Endothelial cell of umbilical vein (primary cell): Measurements from ENCODE around the gene WDFY2. TPM values are rescaled to one million over a fixed set of nuclear protein-coding genes. Genes with fewer than 3 reads are reported as not detected.

Source experiments
- BruUV-seq: library from RNA; stranded (reverse); fragments of 400-500 nt; replicated peaks from 2 replicates; lab custom pipeline; 2021; lab: Mats Ljungman, UMichigan
- CTCF ChIA-PET: fragments of 300-600, 350-600 bp; sonication (Branson Sonifier 250); formaldehyde crosslinking; loops from one replicate; lab custom pipeline; 2021; ENCODE audit warnings: antibody characterized with exemption, inconsistent platforms; lab: Charles Lee
- POLR2A ChIA-PET: fragments of 300-600, 350-600 bp; sonication (Branson Sonifier 250); formaldehyde crosslinking; loops from one replicate; lab custom pipeline; 2021; ENCODE audit warnings: antibody characterized with exemption, inconsistent platforms; lab: Charles Lee
- DNase-seq: peaks from one replicate; pipeline ENCODE4 v3.0.0-alpha.2; 2011; ENCODE audit warnings: low read depth, low spot score
- FAIRE-seq: peaks from 2 replicates; lab custom pipeline; 2011; peaks lifted over from hg19 to GRCh38; lab: Jason Lieb, UNC
- H2AFZ ChIP-seq: 2 replicates; pipeline ENCODE4 v1.6.0; 2012; ENCODE audit warnings: low read depth, low read length, control low read depth, inconsistent platforms
- H3K27ac ChIP-seq: 2 replicates; pipeline ENCODE4 v1.5.1; 2011; ENCODE audit warnings: low read depth, mild to moderate bottlenecking, control low read depth, low read length, moderate library complexity; ENCODE audit not compliant: insufficient read depth
- H3K27me3 ChIP-seq, 2 experiments: 2 replicates each; pipeline versions ENCODE4 v1.6.0 to v1.6.1; 2011; ENCODE audit warnings: low read length in 2 of 2, mixed read lengths in 1 of 2; ENCODE audit not compliant: control insufficient read depth in 2 of 2, insufficient read depth in 2 of 2
- H3K36me3 ChIP-seq, 2 experiments: 2 replicates in 1 of 2; 3 replicates in 1 of 2; pipeline ENCODE4 v1.5.1; 2011; ENCODE audit warnings: low read length in 2 of 2, mild to moderate bottlenecking in 1 of 2, moderate library complexity in 1 of 2; ENCODE audit not compliant: control insufficient read depth in 2 of 2, insufficient read depth in 2 of 2; ENCODE audit errors: extremely low read depth in 1 of 2
- H3K4me1 ChIP-seq: 3 replicates; pipeline ENCODE4 v1.5.1; 2011; ENCODE audit warnings: mild to moderate bottlenecking, low read length; ENCODE audit not compliant: control insufficient read depth, insufficient read depth; ENCODE audit errors: extremely low read depth
- H3K4me2 ChIP-seq: 2 replicates; pipeline ENCODE4 v1.6.1; 2011; ENCODE audit warnings: low read length, control low read depth, mixed read lengths; ENCODE audit not compliant: insufficient read depth
- H3K4me3 ChIP-seq, 3 experiments: fragments of 200-600 bp in 1 of 3; sonication (generic), shearing (Covaris generic) in 1 of 3; replicated peaks in 1 of 3; 2 replicates each; pipeline ENCODE4 v1.5.1; 2011 to 2016; ENCODE audit warnings: control low read depth in 3 of 3, low read length in 3 of 3, mild to moderate bottlenecking in 2 of 3, inconsistent platforms in 1 of 3, low read depth in 1 of 3, moderate library complexity in 1 of 3; ENCODE audit not compliant: insufficient read depth in 1 of 3
- H3K79me2 ChIP-seq: 2 replicates; pipeline ENCODE4 v1.6.0; 2012; ENCODE audit warnings: low read length, inconsistent platforms; ENCODE audit not compliant: control insufficient read depth, insufficient read depth
- H3K9ac ChIP-seq: replicated peaks from 2 replicates; pipeline ENCODE3; 2011; ENCODE audit warnings: low read length, control low read depth; ENCODE audit not compliant: insufficient read depth; ENCODE audit errors: extremely low read depth
- H3K9me1 ChIP-seq: replicated peaks from 3 replicates; pipeline ENCODE4 v1.6.0; 2011; ENCODE audit warnings: mild to moderate bottlenecking, low read length; ENCODE audit not compliant: control insufficient read depth, insufficient read depth; ENCODE audit errors: extremely low read depth
- H3K9me3 ChIP-seq: replicated peaks from 2 replicates; pipeline ENCODE4 v1.5.1; 2012; ENCODE audit warnings: low read length, inconsistent platforms; ENCODE audit not compliant: control insufficient read depth, insufficient read depth
- H4K20me1 ChIP-seq: replicated peaks from 2 replicates; pipeline ENCODE3; 2011; ENCODE audit warnings: mild to moderate bottlenecking, low read length; ENCODE audit not compliant: control insufficient read depth, insufficient read depth; ENCODE audit errors: extremely low read depth
- CTCF ChIP-seq, 2 donors: IDR thresholded peaks; 1 replicate in 1 of 2; 2 replicates in 1 of 2; pipeline ENCODE4 v1.5.1; 2011; ENCODE audit warnings: low read length in 2 of 2, mild to moderate bottlenecking in 2 of 2, moderate library complexity in 2 of 2, control low read depth in 1 of 2, inconsistent platforms in 1 of 2, low read depth in 1 of 2; ENCODE audit not compliant: insufficient read depth in 1 of 2; ENCODE audit errors: extremely low read depth in 1 of 2
- GATA2 ChIP-seq: IDR thresholded peaks from 2 replicates; pipeline ENCODE4 v1.7.0; 2011; ENCODE audit warnings: low read depth, mild to moderate bottlenecking, moderate library complexity, mixed read lengths, low read length; ENCODE audit not compliant: insufficient read length, insufficient read depth
- MAX ChIP-seq: IDR thresholded peaks from 2 replicates; pipeline ENCODE4 v1.6.1; 2011; ENCODE audit not compliant: insufficient read depth, insufficient read length
- MYC ChIP-seq: IDR thresholded peaks from one replicate; pipeline ENCODE4 v1.6.1; 2011; ENCODE audit warnings: mild to moderate bottlenecking, low read depth, low read length
- POLR2A ChIP-seq: IDR thresholded peaks from 2 replicates; pipeline ENCODE4 v1.6.1; 2012; ENCODE audit warnings: low read depth, mild to moderate bottlenecking, control low read depth, low read length
- POLR2AphosphoS5 ChIP-seq: IDR thresholded peaks from 2 replicates; pipeline ENCODE4 v1.6.1; 2012; ENCODE audit warnings: low read depth, mild to moderate bottlenecking, control low read depth, low read length, moderate library complexity; ENCODE audit not compliant: insufficient read depth
- dilution Hi-C: fragments of 300-500 bp; cut with MboI; formaldehyde crosslinking; loops from one replicate; pipeline ENCODE4 v1.15.0; 2019; ENCODE audit warnings: low sequenced_read_pairs; ENCODE audit not compliant: extremely low pct_ligation_motif_present
- intact Hi-C: fragments of 100-400 bp; cut with micrococcal nuclease; formaldehyde crosslinking; loops from one replicate; pipeline ENCODE4 v1.10.0; 2022
- polyA plus RNA-seq, 4 experiments: library from polyadenylated mRNA; depleted of rRNA in 3 of 4; stranded (reverse) in 3 of 4; unstranded in 1 of 4; fragments of >200 nt; gene quantifications; 2 replicates each; pipeline versions ENCODE4 v1.2.1 to v1.2.3, GENCODE V29; 2011 to 2012; ENCODE audit warnings: missing spikeins in 1 of 4
- total RNA-seq: library from RNA; stranded (reverse); gene quantifications from 2 replicates; pipeline ENCODE4 v1.2.3, GENCODE V29; 2021

Gene WDFY2
- total and polyA plus RNA-seq, 2 donors (not counting 3 experiments of a cell fraction or from before 2014, with no cell fraction given) = 2.1 to 5.5 TPM

- dilution Hi-C loops (no loop called here), intact Hi-C loops (loop anchor here (5.0 to 10.0 kb wide), 4 partner anchors 162 to 657 kb away; partner anchors contain the start of genes ALG11, ATP7B, CKAP2 and VPS36)
- H3K9ac ChIP-seq = peak overlapping the region; percentile 96
- peak overlapping the region; percentile 92 for H3K27ac ChIP-seq
- FAIRE-seq (no peak), DNase-seq (no peak)
- CTCF ChIA-PET = interaction anchor here (1.0 to 2.3 kb wide), 2 partner anchors 10 to 15 kb away, joined by 3 to 12 read pairs; no protein-coding TSS in a partner anchor
- no peak for TF ChIP-seq GATA2
- TF ChIP-seq POLR2A = no peak
- no peak for TF ChIP-seq POLR2AphosphoS5
- TF ChIP-seq MYC = no peak
- no peak for TF ChIP-seq MAX
- TF ChIP-seq CTCF (IDR thresholded peaks at IDR 0.05; ENCODE audit: extremely low read depth in 1 of 2, insufficient read depth in 1 of 2, low read depth in 1 of 2, low read length in 2 of 2) = no peak
- peaks cover 35% of the 10 kb centered on the region for H3K4me1 ChIP-seq
- no peaks in the 10 kb centered on the region for H3K27me3 ChIP-seq
- H3K4me2 ChIP-seq = peak overlapping the region; percentile 91
- no peaks in the 10 kb centered on the region for H3K79me2 ChIP-seq
- BruUV-seq = TSS peak; percentile 64
- H3K9me3 ChIP-seq = no peaks in the 10 kb centered on the region
- peak overlapping the region; percentile 62 to 72 (median 71) for H3K4me3 ChIP-seq
- H4K20me1 ChIP-seq = no peaks in the 10 kb centered on the region
- peak overlapping the region; percentile 55 for H2AFZ ChIP-seq
- POLR2A ChIA-PET = no interaction called here
- no peaks in the 10 kb centered on the region for H3K36me3 ChIP-seq
- no peaks in the 10 kb centered on the region for H3K9me1 ChIP-seq
These were observed 220.3 kb downstream of the WDFY2 start for GRCh38 chr13:51804295-51805172.
